ENCODE measurements around the gene COL6A1. TPM values are rescaled to one million over a fixed set of nuclear protein-coding genes. Genes with fewer than 3 reads are reported as not detected.

Gene COL6A1
- total RNA-seq, 2 experiments from 2014 or later = not detected

DNA sequence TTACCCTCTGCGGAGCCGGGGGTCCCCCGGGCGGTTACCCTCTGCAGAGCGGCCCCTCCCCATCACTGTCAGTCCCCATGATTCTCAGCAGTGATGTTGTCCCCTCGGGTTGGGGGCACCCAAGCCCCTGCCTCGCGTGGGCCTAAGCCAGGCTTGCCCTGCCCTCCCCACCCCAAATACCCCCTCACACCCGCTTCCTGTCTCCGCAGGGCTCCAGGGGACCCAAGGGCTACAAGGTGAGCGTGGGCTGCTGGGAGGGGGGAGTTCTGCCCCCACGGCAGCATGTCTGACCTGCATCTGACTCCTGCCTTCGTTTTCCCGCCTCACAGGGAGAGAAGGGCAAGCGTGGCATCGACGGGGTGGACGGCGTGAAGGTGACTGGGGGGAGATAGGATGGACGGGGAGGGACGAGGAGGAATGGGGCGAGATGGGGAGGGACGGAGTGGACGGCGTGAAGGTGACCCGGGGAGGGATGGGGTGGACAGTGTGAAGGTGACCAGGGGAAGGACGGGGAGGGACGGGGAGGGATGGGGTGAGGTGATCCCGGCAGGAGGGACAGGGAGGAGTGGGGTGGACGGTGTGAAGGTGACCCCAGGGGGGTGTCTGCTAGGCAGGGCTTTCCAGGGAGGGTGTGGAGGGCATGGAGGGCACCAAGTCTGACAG, 8.6 kb downstream of the COL6A1 start:
- Histone ChIP-seq H3K9me2 (ENCODE audit: insufficient read depth, low read length) (no peaks in the 10 kb centered on the region), H3K4me2 (ENCODE audit: low read length) (no peak overlapping the region), H3K9me3 (ENCODE audit: low read length) (no peaks in the 10 kb centered on the region), H3K36me3 (ENCODE audit: insufficient read depth, low read length) (no peaks in the 10 kb centered on the region), H3K79me2 (ENCODE audit: insufficient read depth, low read depth, low read length) (no peaks in the 10 kb centered on the region), H3K4me3 (ENCODE audit: low read depth, low read length, poor library complexity, severe bottlenecking) (no peak overlapping the region), H3K4me1 (ENCODE audit: insufficient read depth, low read length, poor library complexity, severe bottlenecking) (no peaks in the 10 kb centered on the region), H2AFZ (ENCODE audit: low read length) (no peak overlapping the region), H3K27ac (ENCODE audit: low read depth, low read length, poor library complexity, severe bottlenecking) (no peak overlapping the region), H4K20me1 (ENCODE audit: insufficient read depth, low read length) (no peaks in the 10 kb centered on the region)
- DNase-seq (ENCODE audit: low spot score) = no peak
- intact Hi-C loops (cut with micrococcal nuclease; ENCODE audit: unreplicated experiment) = no loop called here
- BruUV-seq (replicated peaks) = no TSS peak
- CTCF ChIA-PET (ENCODE audit: unreplicated experiment) = no interaction called here
- TF ChIP-seq EZH2phosphoT487 (IDR thresholded peaks at IDR 0.05; ENCODE audit: borderline replicate concordance, low read depth, low read length) = no peak
- TF ChIP-seq, protein P1, sequence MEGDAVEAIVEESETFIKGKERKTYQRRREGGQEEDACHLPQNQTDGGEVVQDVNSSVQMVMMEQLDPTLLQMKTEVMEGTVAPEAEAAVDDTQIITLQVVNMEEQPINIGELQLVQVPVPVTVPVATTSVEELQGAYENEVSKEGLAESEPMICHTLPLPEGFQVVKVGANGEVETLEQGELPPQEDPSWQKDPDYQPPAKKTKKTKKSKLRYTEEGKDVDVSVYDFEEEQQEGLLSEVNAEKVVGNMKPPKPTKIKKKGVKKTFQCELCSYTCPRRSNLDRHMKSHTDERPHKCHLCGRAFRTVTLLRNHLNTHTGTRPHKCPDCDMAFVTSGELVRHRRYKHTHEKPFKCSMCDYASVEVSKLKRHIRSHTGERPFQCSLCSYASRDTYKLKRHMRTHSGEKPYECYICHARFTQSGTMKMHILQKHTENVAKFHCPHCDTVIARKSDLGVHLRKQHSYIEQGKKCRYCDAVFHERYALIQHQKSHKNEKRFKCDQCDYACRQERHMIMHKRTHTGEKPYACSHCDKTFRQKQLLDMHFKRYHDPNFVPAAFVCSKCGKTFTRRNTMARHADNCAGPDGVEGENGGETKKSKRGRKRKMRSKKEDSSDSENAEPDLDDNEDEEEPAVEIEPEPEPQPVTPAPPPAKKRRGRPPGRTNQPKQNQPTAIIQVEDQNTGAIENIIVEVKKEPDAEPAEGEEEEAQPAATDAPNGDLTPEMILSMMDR (conservative IDR thresholded peaks at IDR 0.05; ENCODE audit: low read length) = no peak
- POLR2A ChIA-PET = no interaction called here

DNA sequence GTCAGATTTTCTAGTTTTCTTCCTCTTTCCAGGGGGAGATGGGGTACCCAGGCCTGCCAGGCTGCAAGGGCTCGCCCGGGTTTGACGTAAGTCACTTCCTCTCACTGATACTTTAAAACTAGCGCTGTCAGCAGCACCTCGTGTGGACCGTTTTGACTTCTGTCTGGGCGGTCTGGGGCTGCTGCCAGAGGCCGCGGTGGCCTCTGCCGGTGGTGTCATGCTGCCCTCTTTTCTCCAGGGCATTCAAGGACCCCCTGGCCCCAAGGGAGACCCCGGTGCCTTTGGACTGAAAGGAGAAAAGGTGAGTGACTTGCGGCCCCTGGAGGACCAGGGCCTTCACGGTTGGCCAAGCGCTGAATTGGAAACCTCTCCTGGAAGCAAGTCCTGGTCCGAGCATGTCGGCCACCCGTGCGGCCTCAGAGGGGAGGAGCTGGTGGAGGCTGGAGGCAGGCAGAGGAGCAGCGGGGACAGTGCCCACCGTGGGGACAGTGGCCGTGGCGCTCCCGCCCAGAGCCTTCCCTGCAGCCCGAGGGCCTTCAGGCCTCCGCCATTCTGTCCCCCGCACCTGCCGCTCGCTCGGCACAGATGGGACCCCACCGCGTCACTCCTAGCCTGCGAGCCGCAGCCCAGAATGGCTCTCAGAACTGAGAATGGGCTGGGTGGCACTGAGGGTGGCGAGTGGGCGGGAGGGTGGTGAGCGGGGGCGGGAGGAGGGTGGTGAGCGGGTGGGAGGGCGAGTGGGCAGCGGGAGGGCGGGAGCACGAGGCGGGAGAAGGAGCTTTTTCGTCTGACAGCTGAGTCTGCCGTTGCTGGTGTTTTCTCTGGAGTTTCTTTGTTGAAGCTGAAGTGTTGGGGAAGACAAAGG, 9.4 kb downstream of the COL6A1 start:
- Histone ChIP-seq H3K4me1 (ENCODE audit: insufficient read depth, low read length, poor library complexity, severe bottlenecking) (no peaks in the 10 kb centered on the region), H3K79me2 (ENCODE audit: insufficient read depth, low read depth, low read length) (no peaks in the 10 kb centered on the region), H3K9me2 (ENCODE audit: insufficient read depth, low read length) (no peaks in the 10 kb centered on the region), H4K20me1 (ENCODE audit: insufficient read depth, low read length) (no peaks in the 10 kb centered on the region), H3K9me3 (ENCODE audit: low read length) (no peaks in the 10 kb centered on the region), H3K4me3 (ENCODE audit: low read depth, low read length, poor library complexity, severe bottlenecking) (no peak overlapping the region), H2AFZ (ENCODE audit: low read length) (no peak overlapping the region), H3K27ac (ENCODE audit: low read depth, low read length, poor library complexity, severe bottlenecking) (no peak overlapping the region), H3K4me2 (ENCODE audit: low read length) (no peak overlapping the region), H3K36me3 (ENCODE audit: insufficient read depth, low read length) (no peaks in the 10 kb centered on the region)
- no peak for DNase-seq (ENCODE audit: low spot score)
- BruUV-seq (replicated peaks) = no TSS peak
- ChIA-PET CTCF (ENCODE audit: unreplicated experiment) (no interaction called here), POLR2A (no interaction called here)
- TF ChIP-seq EZH2phosphoT487 (IDR thresholded peaks at IDR 0.05; ENCODE audit: borderline replicate concordance, low read depth, low read length) = no peak
- TF ChIP-seq, protein P1 (conservative IDR thresholded peaks at IDR 0.05; ENCODE audit: low read length) = no peak
- intact Hi-C loops (cut with micrococcal nuclease; ENCODE audit: unreplicated experiment) = no loop called here
